HCT116 (cell line): ENCODE data around the gene SLC25A47. TPM values are rescaled to one million over a fixed set of nuclear protein-coding genes. Genes with fewer than 3 reads are reported as not detected.
A peak's percentile ranks its signal among the peaks of the same experiment; 100 is the strongest.

Experiments
- ATAC-seq: fragments of 200-7000 bp; cut with Tn5 transposase; 2 replicates; pipeline ENCODE4 v1.9.1; 2020; ENCODE audit warnings: mild to moderate bottlenecking, moderate library complexity
- BruUV-seq: library from RNA; stranded (reverse); fragments of 400-500 nt; replicated peaks from 2 replicates; lab custom pipeline; 2021; lab: Mats Ljungman, UMichigan
- CTCF ChIA-PET: fragments of 300-600 bp; sonication (Branson Sonifier 250); formaldehyde crosslinking; loops from one replicate; lab custom pipeline; 2021; ENCODE audit warnings: antibody characterized with exemption; lab: Charles Lee
- POLR2A ChIA-PET: fragments of 300-600, 350-600 bp; sonication (Branson Sonifier 250); formaldehyde crosslinking; loops from one replicate; lab custom pipeline; 2021; ENCODE audit warnings: antibody characterized with exemption; lab: Charles Lee
- RAD21 ChIA-PET, 2 experiments: fragments of 300-600 bp; sonication (Branson Sonifier 250); formaldehyde crosslinking; loops; one replicate each; lab custom pipeline; 2023; ENCODE audit warnings: low total read pairs in 2 of 2; ENCODE audit not compliant: uncharacterized antibody in 2 of 2, unreplicated experiment in 2 of 2, low non-redundant PET in 1 of 2; lab: Charles Lee
- DNase-seq: peaks from one replicate; pipeline ENCODE4 v3.0.0-alpha.2; 2010; ENCODE audit warnings: low read depth, low spot score
- H2AFZ ChIP-seq: fragments of 200-600 bp; shearing (Covaris generic), sonication (generic); 2 replicates; pipeline ENCODE4 v1.6.1; 2017; ENCODE audit warnings: low read depth, mixed run types, mixed read lengths, antibody characterized with exemption, low read length; ENCODE audit not compliant: poor library complexity, severe bottlenecking
- H3K27ac ChIP-seq: 2 replicates; pipeline ENCODE4 v1.5.1; 2012; ENCODE audit warnings: low read depth, low read length
- H3K27me3 ChIP-seq: fragments of 200-600 bp; sonication (generic); 2 replicates; pipeline ENCODE4 v1.6.1; 2016; ENCODE audit warnings: mixed run types, low read length, mixed read lengths; ENCODE audit not compliant: insufficient read depth
- H3K36me3 ChIP-seq, 2 experiments: fragments of 200-500 bp in 1 of 2; fragments of 200-600 bp in 1 of 2; sonication (Bioruptor generic) in 1 of 2; sonication (generic) in 1 of 2; 2 replicates each; pipeline versions ENCODE4 v1.5.1 to v1.6.1; 2014 to 2016; ENCODE audit warnings: low read length in 2 of 2, inconsistent platforms in 1 of 2, mixed read lengths in 1 of 2, mixed run types in 1 of 2; ENCODE audit not compliant: insufficient read depth in 2 of 2, control insufficient read depth in 1 of 2
- H3K4me1 ChIP-seq, 2 experiments: fragments of 200-600 bp in 1 of 2; sonication (generic) in 1 of 2; 2 replicates each; pipeline versions ENCODE4 v1.5.1 to v1.6.1; 2012 to 2017; ENCODE audit warnings: low read length in 2 of 2, inconsistent platforms in 1 of 2, mild to moderate bottlenecking in 1 of 2, mixed read lengths in 1 of 2, mixed run types in 1 of 2, moderate library complexity in 1 of 2; ENCODE audit not compliant: insufficient read depth in 2 of 2, control insufficient read depth in 1 of 2
- H3K4me2 ChIP-seq: fragments of 200-600 bp; sonication (generic); 2 replicates; pipeline ENCODE4 v1.6.1; 2017; ENCODE audit warnings: mixed run types, low read length, mixed read lengths
- H3K4me3 ChIP-seq, 2 experiments: fragments of 200-600 bp in 1 of 2; sonication (generic) in 1 of 2; replicated peaks in 1 of 2; 2 replicates each; pipeline ENCODE4 v1.5.1; 2011 to 2016; ENCODE audit warnings: low read length in 2 of 2, control low read depth in 1 of 2, low read depth in 1 of 2, mild to moderate bottlenecking in 1 of 2, mixed read lengths in 1 of 2, mixed run types in 1 of 2
- H3K79me2 ChIP-seq: fragments of 200-600 bp; sonication (generic); 2 replicates; pipeline ENCODE4 v1.6.1; 2017; ENCODE audit warnings: mild to moderate bottlenecking, mixed run types, low read length, moderate library complexity, mixed read lengths; ENCODE audit not compliant: insufficient read depth
- H3K9ac ChIP-seq: fragments of 200-600 bp; sonication (generic); 2 replicates; pipeline ENCODE4 v1.6.1; 2016; ENCODE audit warnings: low read length, mixed read lengths
- H3K9me2 ChIP-seq: fragments of 200-600 bp; sonication (generic), shearing (Covaris generic); 2 replicates; pipeline ENCODE4 v1.6.1; 2017; ENCODE audit warnings: mixed run types, mild to moderate bottlenecking, moderate library complexity; ENCODE audit not compliant: insufficient read depth
- H3K9me3 ChIP-seq, 2 experiments: fragments of 200-500 bp in 1 of 2; fragments of 200-600 bp in 1 of 2; sonication (Bioruptor generic) in 1 of 2; sonication (generic) in 1 of 2; 2 replicates each; pipeline ENCODE4 v1.6.1; 2014 to 2017; ENCODE audit warnings: low read length in 2 of 2, mixed read lengths in 2 of 2, inconsistent platforms in 1 of 2, low read depth in 1 of 2, mild to moderate bottlenecking in 1 of 2, mixed run types in 1 of 2, moderate library complexity in 1 of 2; ENCODE audit not compliant: control insufficient read depth in 1 of 2, insufficient read depth in 1 of 2
- H4K20me1 ChIP-seq: fragments of 200-600 bp; sonication (generic), shearing (Covaris generic); 2 replicates; pipeline ENCODE4 v1.6.1; 2017; ENCODE audit warnings: mixed run types, mild to moderate bottlenecking, moderate library complexity; ENCODE audit not compliant: insufficient read depth
- ATF3 ChIP-seq: IDR thresholded peaks from 2 replicates; pipeline ENCODE4 v1.6.1; 2012
- CBX3 ChIP-seq: IDR thresholded peaks from 2 replicates; pipeline ENCODE4 v1.6.1; 2012; ENCODE audit warnings: low read depth
- CEBPB ChIP-seq: IDR thresholded peaks from 2 replicates; pipeline ENCODE4 v1.6.1; 2012; ENCODE audit warnings: low read depth
- CTCF ChIP-seq, 3 experiments: fragments of 200-600 bp in 1 of 3; sonication (generic) in 1 of 3; IDR thresholded peaks in 2 of 3; conservative IDR thresholded peaks in 1 of 3; 2 replicates each; pipeline ENCODE4 v1.5.1; 2012 to 2017; ENCODE audit warnings: low read depth in 2 of 3, low read length in 2 of 3, antibody characterized with exemption in 1 of 3, borderline replicate concordance in 1 of 3, control low read depth in 1 of 3, mild to moderate bottlenecking in 1 of 3, mixed read lengths in 1 of 3, mixed run types in 1 of 3, moderate library complexity in 1 of 3; ENCODE audit not compliant: insufficient read depth in 1 of 3
- EGR1 ChIP-seq: IDR thresholded peaks from 2 replicates; pipeline ENCODE4 v1.6.1; 2012; ENCODE audit warnings: low read depth
- EZH2 ChIP-seq: fragments of 200-600 bp; sonication (generic); IDR thresholded peaks from 2 replicates; pipeline ENCODE4 v1.6.1; 2017; ENCODE audit warnings: antibody characterized with exemption, mixed run types
- EZH2phosphoT487 ChIP-seq: fragments of 200-600 bp; IDR thresholded peaks from 2 replicates; pipeline ENCODE4 v1.6.1; 2018; ENCODE audit warnings: antibody characterized with exemption, borderline replicate concordance
- FOSL1 ChIP-seq: IDR thresholded peaks from 2 replicates; pipeline ENCODE4 v1.6.1; 2012; ENCODE audit warnings: low read depth
- JUND ChIP-seq: IDR thresholded peaks from 2 replicates; pipeline ENCODE4 v1.6.1; 2012
- POLR2A ChIP-seq: IDR thresholded peaks from 2 replicates; pipeline ENCODE4 v1.7.0; 2011; ENCODE audit warnings: borderline replicate concordance; ENCODE audit not compliant: insufficient read depth, insufficient read length; ENCODE audit errors: extremely low read depth
- RAD21 ChIP-seq: IDR thresholded peaks from 2 replicates; pipeline ENCODE4 v1.6.1; 2012; ENCODE audit warnings: low read depth, mild to moderate bottlenecking
- REST ChIP-seq: IDR thresholded peaks from 2 replicates; pipeline ENCODE4 v1.6.1; 2012; ENCODE audit warnings: low read depth
- SIN3A ChIP-seq: IDR thresholded peaks from 2 replicates; pipeline ENCODE4 v1.6.1; 2012; ENCODE audit warnings: low read depth
- SP1 ChIP-seq: IDR thresholded peaks from 2 replicates; pipeline ENCODE4 v1.6.1; 2012; ENCODE audit warnings: low read depth
- SRF ChIP-seq: IDR thresholded peaks from 2 replicates; pipeline ENCODE4 v1.6.1; 2012; ENCODE audit warnings: low read depth
- TCF7L2 ChIP-seq: IDR thresholded peaks from 2 replicates; pipeline ENCODE4 v1.7.0; 2011; ENCODE audit warnings: borderline replicate concordance, inconsistent platforms; ENCODE audit not compliant: insufficient read depth, insufficient read length; ENCODE audit errors: extremely low read depth
- YY1 ChIP-seq: IDR thresholded peaks from 2 replicates; pipeline ENCODE4 v1.6.1; 2011; ENCODE audit warnings: low read length, low read depth, moderate library complexity, mild to moderate bottlenecking; ENCODE audit not compliant: insufficient replicate concordance; ENCODE audit errors: extremely low read depth
- ZBTB33 ChIP-seq: IDR thresholded peaks from 2 replicates; pipeline ENCODE4 v1.6.1; 2011; ENCODE audit warnings: mild to moderate bottlenecking, low read length, moderate library complexity; ENCODE audit not compliant: insufficient replicate concordance; ENCODE audit errors: extremely low read depth
- ZFX ChIP-seq: fragments of 450-650 bp; IDR thresholded peaks from 2 replicates; pipeline ENCODE4 v1.6.1; 2017
- intact Hi-C: fragments of 100-400 bp; cut with micrococcal nuclease; formaldehyde crosslinking; loops from 2 replicates; pipeline ENCODE4 v1.10.0; 2022
- total RNA-seq: library from RNA; stranded (reverse); gene quantifications from one replicate; pipeline ENCODE4 v1.2.1, GENCODE V29; 2021; ENCODE audit not compliant: unreplicated experiment

The SLC25A47 gene
- total RNA-seq, 1 experiment from 2014 or later = 0.17 TPM

GRCh38 chr14:100278702-100279101 is 44.4 kb upstream of the SLC25A47 start:
- ChIA-PET CTCF (interaction anchor here (1.5 kb wide), 1 partner anchor 32 kb away, joined by 4 read pairs; no protein-coding TSS in a partner anchor), POLR2A (no interaction called here), RAD21 (no interaction called here)
- Histone ChIP-seq H2AFZ (no peak overlapping the region), H4K20me1 (peaks cover 37% of the 10 kb centered on the region), H3K4me3 (no peak overlapping the region), H3K4me2 (no peak overlapping the region), H3K79me2 (peaks cover 85% of the 10 kb centered on the region), H3K27ac (0 out of 2 replicates have a peak overlapping the region, but pooled peaks have one; percentile 5), H3K9me3 (no peaks in the 10 kb centered on the region), H3K4me1 (peaks cover 0 to 5% of the 10 kb centered on the region in 2 experiments; a peak in 1 of 4 replicates), H3K36me3 (peaks cover 13 to 14% of the 10 kb centered on the region in 2 experiments; a peak in 3 of 4 replicates), H3K27me3 (no peaks in the 10 kb centered on the region), H3K9me2 (no peaks in the 10 kb centered on the region), H3K9ac (no peak overlapping the region)
- no peak for ATAC-seq
- TF ChIP-seq SP1 (no peak), JUND (no peak), POLR2A (no peak), EZH2phosphoT487 (no peak), TCF7L2 (no peak), EZH2 (no peak), CEBPB (no peak), ATF3 (no peak), ZBTB33 (no peak), CTCF (IDR thresholded peaks at IDR 0.05 in 2 of 3, conservative IDR thresholded peaks at IDR 0.05 in 1 of 3; ENCODE audit: borderline replicate concordance in 1 of 3, insufficient read depth in 1 of 3, low read depth in 2 of 3, low read length in 2 of 3) (no peak), SRF (no peak), CBX3 (no peak), FOSL1 (no peak), YY1 (no peak), EGR1 (no peak), ZFX (no peak), SIN3A (no peak), RAD21 (no peak), REST (no peak)
- no TSS peak for BruUV-seq
- DNase-seq = no peak
- intact Hi-C loops = no loop called here
